KMS-11 (cell line): ENCODE results near the gene SBK2.

ENCODE experiments used
- H2AFZ ChIP-seq: fragments of 200-600 bp; sonication (generic); 2 replicates; pipeline ENCODE4 v1.6.1; 2016; ENCODE audit warnings: antibody characterized with exemption, mixed run types, low read depth
- H3K27ac ChIP-seq: fragments of 200-600 bp; sonication (generic); 2 replicates; pipeline ENCODE4 v1.6.1; 2016; ENCODE audit warnings: mild to moderate bottlenecking, mixed run types
- H3K27me3 ChIP-seq: fragments of 200-600 bp; sonication (generic); 2 replicates; pipeline ENCODE4 v1.6.1; 2017; ENCODE audit warnings: mild to moderate bottlenecking, low read depth, mixed run types, moderate library complexity; ENCODE audit not compliant: insufficient read depth
- H3K36me3 ChIP-seq: fragments of 200-600 bp; sonication (generic); 2 replicates; pipeline ENCODE4 v1.6.1; 2017; ENCODE audit warnings: mild to moderate bottlenecking, mixed run types; ENCODE audit not compliant: insufficient read depth
- H3K4me1 ChIP-seq: fragments of 200-600 bp; sonication (generic); 2 replicates; pipeline ENCODE4 v1.6.1; 2016; ENCODE audit warnings: mild to moderate bottlenecking, low read depth, mixed run types; ENCODE audit not compliant: poor library complexity, severe bottlenecking
- H3K4me2 ChIP-seq: fragments of 200-600 bp; sonication (generic); 2 replicates; pipeline ENCODE4 v1.7.0; 2016; ENCODE audit warnings: mild to moderate bottlenecking, mixed run types
- H3K4me3 ChIP-seq: fragments of 200-600 bp; sonication (generic); IDR thresholded peaks from 2 replicates; pipeline ENCODE4 v1.6.1; 2017; ENCODE audit warnings: low read depth, low read length, mixed read lengths; ENCODE audit not compliant: insufficient read depth
- H3K79me2 ChIP-seq: fragments of 200-600 bp; sonication (generic); 2 replicates; pipeline ENCODE4 v1.6.1; 2016; ENCODE audit warnings: low read depth, mixed run types; ENCODE audit not compliant: insufficient read depth
- H3K9ac ChIP-seq: fragments of 200-600 bp; sonication (generic); 2 replicates; pipeline ENCODE4 v1.6.1; 2016; ENCODE audit warnings: mild to moderate bottlenecking, mixed run types
- H4K20me1 ChIP-seq: fragments of 200-600 bp; sonication (generic); 2 replicates; pipeline ENCODE4 v1.6.1; 2016; ENCODE audit warnings: mild to moderate bottlenecking, mixed run types; ENCODE audit not compliant: insufficient read depth
- CTCF ChIP-seq: fragments of 200-600 bp; sonication (generic); conservative IDR thresholded peaks from 2 replicates; pipeline ENCODE4 v1.6.1; 2017; ENCODE audit warnings: low read depth, mild to moderate bottlenecking, antibody characterized with exemption, low read length, moderate library complexity, mixed read lengths

Gene SBK2

GRCh38 chr19:55503157-55503501, 33.8 kb downstream of the SBK2 start:
- H3K4me1 ChIP-seq = peaks cover 5% of the 10 kb centered on the region
- peak overlapping the region; percentile 77 for H2AFZ ChIP-seq
- peaks cover 85% of the 10 kb centered on the region for H3K27me3 ChIP-seq
- H3K9ac ChIP-seq = no peak overlapping the region
- no peak overlapping the region for H3K27ac ChIP-seq
- H4K20me1 ChIP-seq = no peaks in the 10 kb centered on the region
- H3K4me2 ChIP-seq = peak overlapping the region; percentile 53; the same call in 1 of the 2 replicates
- no peaks in the 10 kb centered on the region for H3K36me3 ChIP-seq
- no peak overlapping the region for H3K4me3 ChIP-seq
- no peaks in the 10 kb centered on the region for H3K79me2 ChIP-seq
- no peak for TF ChIP-seq CTCF

GRCh38 chr19:55502197-55502952, 34.6 kb downstream of the SBK2 start:
- no peak overlapping the region for H3K4me2 ChIP-seq
- H3K9ac ChIP-seq = no peak overlapping the region
- H3K4me3 ChIP-seq = no peak overlapping the region
- H3K79me2 ChIP-seq = no peaks in the 10 kb centered on the region
- no peaks in the 10 kb centered on the region for H4K20me1 ChIP-seq
- H3K4me1 ChIP-seq = peaks cover 5% of the 10 kb centered on the region
- no peak overlapping the region for H2AFZ ChIP-seq
- TF ChIP-seq CTCF = no peak
- no peak overlapping the region for H3K27ac ChIP-seq
- no peaks in the 10 kb centered on the region for H3K36me3 ChIP-seq
- H3K27me3 ChIP-seq = peaks cover 85% of the 10 kb centered on the region

GRCh38 chr19:55500368-55500952, 36.5 kb downstream of the SBK2 start:
- peaks cover 85% of the 10 kb centered on the region for H3K27me3 ChIP-seq
- no peak for TF ChIP-seq CTCF
- H4K20me1 ChIP-seq = no peaks in the 10 kb centered on the region
- H2AFZ ChIP-seq = no peak overlapping the region
- no peak overlapping the region for H3K27ac ChIP-seq
- H3K4me1 ChIP-seq = peaks cover 5% of the 10 kb centered on the region
- no peak overlapping the region for H3K4me3 ChIP-seq
- no peaks in the 10 kb centered on the region for H3K36me3 ChIP-seq
- H3K79me2 ChIP-seq = no peaks in the 10 kb centered on the region
- no peak overlapping the region for H3K9ac ChIP-seq
- no peak overlapping the region for H3K4me2 ChIP-seq

GRCh38 chr19:55498246-55498840, 38.6 kb downstream of the SBK2 start:
- Histone ChIP-seq H3K79me2 (no peaks in the 10 kb centered on the region), H3K4me2 (no peak overlapping the region), H3K27me3 (peaks cover 90% of the 10 kb centered on the region), H4K20me1 (no peaks in the 10 kb centered on the region), H2AFZ (no peak overlapping the region), H3K4me3 (no peak overlapping the region), H3K9ac (no peak overlapping the region), H3K4me1 (no peaks in the 10 kb centered on the region), H3K27ac (no peak overlapping the region), H3K36me3 (no peaks in the 10 kb centered on the region)
- TF ChIP-seq CTCF = no peak
